ENCODE data around the gene ATP2C2. TPM values are rescaled to one million over a fixed set of nuclear protein-coding genes. Genes with fewer than 3 reads are reported as not detected.

ATP2C2 gene
- total RNA-seq, 6 experiments from 2014 or later: 0.18 to 0.51 (median 0.32) TPM; not detected in 2

DNA sequence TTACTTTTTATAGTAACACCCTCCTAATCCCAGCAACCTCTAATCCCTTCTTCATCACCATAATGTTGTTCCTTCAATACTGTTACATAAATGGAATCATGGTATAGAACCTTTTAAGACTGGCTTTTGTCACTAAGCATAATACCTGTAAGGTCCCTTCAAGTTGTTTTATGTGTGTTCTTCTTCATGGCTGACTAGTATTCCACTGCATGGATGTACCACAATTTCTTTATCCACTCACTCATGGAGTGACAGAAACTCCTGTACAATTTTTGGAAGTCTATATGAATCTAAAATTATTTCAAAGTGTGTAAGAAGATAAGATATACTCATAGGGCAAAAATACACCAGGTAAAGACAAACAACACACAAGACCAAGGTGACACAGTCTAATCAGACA is 99.4 kb downstream of the ATP2C2 start:
- no peak for DNase-seq
- no peak for ATAC-seq
- TF ChIP-seq POLR2A (IDR thresholded peaks at IDR 0.05): no peak
- TF ChIP-seq, protein P1, sequence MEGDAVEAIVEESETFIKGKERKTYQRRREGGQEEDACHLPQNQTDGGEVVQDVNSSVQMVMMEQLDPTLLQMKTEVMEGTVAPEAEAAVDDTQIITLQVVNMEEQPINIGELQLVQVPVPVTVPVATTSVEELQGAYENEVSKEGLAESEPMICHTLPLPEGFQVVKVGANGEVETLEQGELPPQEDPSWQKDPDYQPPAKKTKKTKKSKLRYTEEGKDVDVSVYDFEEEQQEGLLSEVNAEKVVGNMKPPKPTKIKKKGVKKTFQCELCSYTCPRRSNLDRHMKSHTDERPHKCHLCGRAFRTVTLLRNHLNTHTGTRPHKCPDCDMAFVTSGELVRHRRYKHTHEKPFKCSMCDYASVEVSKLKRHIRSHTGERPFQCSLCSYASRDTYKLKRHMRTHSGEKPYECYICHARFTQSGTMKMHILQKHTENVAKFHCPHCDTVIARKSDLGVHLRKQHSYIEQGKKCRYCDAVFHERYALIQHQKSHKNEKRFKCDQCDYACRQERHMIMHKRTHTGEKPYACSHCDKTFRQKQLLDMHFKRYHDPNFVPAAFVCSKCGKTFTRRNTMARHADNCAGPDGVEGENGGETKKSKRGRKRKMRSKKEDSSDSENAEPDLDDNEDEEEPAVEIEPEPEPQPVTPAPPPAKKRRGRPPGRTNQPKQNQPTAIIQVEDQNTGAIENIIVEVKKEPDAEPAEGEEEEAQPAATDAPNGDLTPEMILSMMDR (IDR thresholded peaks at IDR 0.05): no peak
- Histone ChIP-seq H3K9me3 (no peaks in the 10 kb centered on the region), H3K4me1 (no peaks in the 10 kb centered on the region), H3K27me3 (no peaks in the 10 kb centered on the region), H3K27ac (no peak overlapping the region), H3K4me3 (no peak overlapping the region), H3K36me3 (no peaks in the 10 kb centered on the region)
- intact Hi-C loops (cut with DNase I): no loop called here

GRCh38 chr16:84471316-84471715 is 103.0 kb downstream of the ATP2C2 start:
- Histone ChIP-seq H3K4me3 (no peak overlapping the region), H3K9me3 (no peaks in the 10 kb centered on the region), H3K4me1 (no peaks in the 10 kb centered on the region), H3K27ac (no peak overlapping the region), H3K27me3 (no peaks in the 10 kb centered on the region), H3K36me3 (no peaks in the 10 kb centered on the region)
- intact Hi-C loops (cut with DNase I): no loop called here
- no peak for TF ChIP-seq POLR2A (IDR thresholded peaks at IDR 0.05)
- ATAC-seq: no peak
- DNase-seq: peak in 1 of 3 donors; percentile 33
- WGBS (ENCODE audit: insufficient coverage, low coverage, low lambda C conversion rate, missing lambda C conversion rate): no CpG with 5 or more reads among the region's 7 CpGs

- intact Hi-C loops (cut with DNase I): no loop called here
- TF ChIP-seq, protein P1 (IDR thresholded peaks at IDR 0.05): no peak
- no peak for TF ChIP-seq POLR2A (IDR thresholded peaks at IDR 0.05)
- Histone ChIP-seq H3K36me3 (no peaks in the 10 kb centered on the region), H3K27ac (no peak overlapping the region), H3K4me3 (no peak overlapping the region), H3K9me3 (no peaks in the 10 kb centered on the region), H3K27me3 (no peaks in the 10 kb centered on the region), H3K4me1 (no peaks in the 10 kb centered on the region)
- ATAC-seq: no peak
- no CpG with 5 or more reads among the region's 4 CpGs for WGBS (ENCODE audit: insufficient coverage, low coverage, low lambda C conversion rate, missing lambda C conversion rate)
- no peak for DNase-seq
Observed at GRCh38 chr16:84471966-84472365, 103.6 kb downstream of the ATP2C2 start.

GRCh38 chr16:84475643-84476240 is 107.4 kb downstream of the ATP2C2 start:
- TF ChIP-seq, protein P1 (IDR thresholded peaks at IDR 0.05): no peak
- TF ChIP-seq POLR2A (IDR thresholded peaks at IDR 0.05): no peak
- ATAC-seq: no peak
- intact Hi-C loops (cut with DNase I): no loop called here

GRCh38 chr16:84476401-84476800 is 108.1 kb downstream of the ATP2C2 start:
- 87% methylated on average over 8 of the region's 8 CpGs for WGBS (ENCODE audit: insufficient coverage, low coverage, low lambda C conversion rate, missing lambda C conversion rate)
- H3K9me3 ChIP-seq: no peaks in the 10 kb centered on the region
- TF ChIP-seq, protein P1 (IDR thresholded peaks at IDR 0.05): no peak
- no peak for TF ChIP-seq POLR2A (IDR thresholded peaks at IDR 0.05)
- DNase-seq (no peak), ATAC-seq (no peak)
- no peak overlapping the region for H3K4me3 ChIP-seq
- no peak overlapping the region for H3K27ac ChIP-seq
- no peaks in the 10 kb centered on the region for H3K27me3 ChIP-seq
- no peaks in the 10 kb centered on the region for H3K4me1 ChIP-seq
- intact Hi-C loops (cut with DNase I): no loop called here
- no peaks in the 10 kb centered on the region for H3K36me3 ChIP-seq

More at GRCh38 chr16:84475643-84476240, 107.4 kb downstream of the ATP2C2 start:
- Histone ChIP-seq H3K4me3 (no peak overlapping the region), H3K36me3 (no peaks in the 10 kb centered on the region), H3K9me3 (no peaks in the 10 kb centered on the region), H3K4me1 (no peaks in the 10 kb centered on the region), H3K27me3 (no peaks in the 10 kb centered on the region), H3K27ac (no peak overlapping the region)
- peak in 1 of 3 donors; percentile 28 for DNase-seq
- 83% methylated on average over 5 of the region's 8 CpGs for WGBS (ENCODE audit: insufficient coverage, low coverage, low lambda C conversion rate, missing lambda C conversion rate)

Data from right lobe of liver (tissue), 6 donors.